Activated B cell treated with CpG ODN at 0.5 μM for 24 hours (primary cell): Measurements from ENCODE around the gene CGGBP1. TPM values are rescaled to one million over a fixed set of nuclear protein-coding genes. Genes with fewer than 3 reads are reported as not detected.
A peak's percentile ranks its signal among the peaks of the same experiment; 100 is the strongest.

Source experiments
- ATAC-seq: fragments of 200-7000 bp; cut with Tn5 transposase; one replicate; pipeline ENCODE4 v1.10.0; 2021; ENCODE audit warnings: low read depth, mild to moderate bottlenecking, moderate library complexity
- CTCF ChIA-PET: fragments of 350-600 bp; sonication (Branson Sonifier 250); formaldehyde crosslinking; loops from one replicate; lab custom pipeline; 2021; ENCODE audit warnings: antibody characterized with exemption; lab: Charles Lee
- POLR2A ChIA-PET: fragments of 350-600 bp; sonication (Branson Sonifier 250); formaldehyde crosslinking; loops from one replicate; lab custom pipeline; 2021; ENCODE audit warnings: antibody characterized with exemption; lab: Charles Lee
- DNase-seq: peaks from one replicate; pipeline ENCODE4 v3.0.0; 2022
- H3K27ac Mint-ChIP-seq: one replicate; pipeline ENCODE4 v1.8.0; 2020; ENCODE audit warnings: mixed read lengths
- H3K27me3 Mint-ChIP-seq: one replicate; pipeline ENCODE4 v1.8.0; 2021; ENCODE audit warnings: mixed read lengths
- H3K36me3 Mint-ChIP-seq: one replicate; pipeline ENCODE4 v1.8.0; 2021; ENCODE audit warnings: low read depth, mixed read lengths
- H3K4me1 Mint-ChIP-seq: one replicate; pipeline ENCODE4 v1.8.0; 2021; ENCODE audit warnings: mixed read lengths
- H3K4me3 Mint-ChIP-seq: one replicate; pipeline ENCODE4 v1.8.0; 2020; ENCODE audit warnings: mild to moderate bottlenecking, mixed read lengths
- H3K9me3 Mint-ChIP-seq: one replicate; pipeline ENCODE4 v1.8.0; 2020; ENCODE audit warnings: mixed read lengths
- CTCF ChIP-seq: fragments of 200-600 bp; IDR thresholded peaks from one replicate; pipeline ENCODE4 v1.8.0; 2022; ENCODE audit warnings: antibody characterized with exemption, mild to moderate bottlenecking
- intact Hi-C: fragments of 100-400 bp; cut with micrococcal nuclease; formaldehyde crosslinking; loops from one replicate; pipeline ENCODE4 v1.15.1; 2024
- total RNA-seq: library from RNA; stranded (reverse); gene quantifications from 2 replicates; pipeline ENCODE4 v1.2.3, GENCODE V29; 2022

CGGBP1 gene
- total RNA-seq, 1 donor from 2014 or later: 90.8 TPM

GRCh38 chr3:88005066-88005465, 53.7 kb downstream of the CGGBP1 start:
- no peak overlapping the region for H3K27ac Mint-ChIP-seq
- DNase-seq (no peak), ATAC-seq (peak; percentile 40)
- TF ChIP-seq CTCF: no peak
- no peaks in the 10 kb centered on the region for H3K36me3 Mint-ChIP-seq
- intact Hi-C loops: loop anchor here (1.0 to 2.0 kb wide), 3 partner anchors 8 to 744 kb away; no protein-coding TSS in a partner anchor
- CTCF ChIA-PET: interaction anchor here (1.1 to 3.1 kb wide), 8 partner anchors 8 to 706 kb away, joined by 3 to 56 read pairs (median 8); no protein-coding TSS in a partner anchor
- H3K4me1 Mint-ChIP-seq: peaks cover 17% of the 10 kb centered on the region
- POLR2A ChIA-PET: no interaction called here
- H3K4me3 Mint-ChIP-seq: no peak overlapping the region
- no peaks in the 10 kb centered on the region for H3K27me3 Mint-ChIP-seq
- no peaks in the 10 kb centered on the region for H3K9me3 Mint-ChIP-seq

GRCh38 chr3:88003115-88003755, 55.6 kb downstream of the CGGBP1 start:
- intact Hi-C loops: loop anchor here (1.0 to 5.0 kb wide), 7 partner anchors 103 to 653 kb away; partner anchors contain the start of gene HTR1F
- CTCF ChIA-PET: interaction anchor here (0.8 to 3.1 kb wide), 7 partner anchors 104 to 705 kb away, joined by 3 to 56 read pairs (median 4); no protein-coding TSS in a partner anchor
- ATAC-seq: no peak

GRCh38 chr3:88002448-88002847, 56.4 kb downstream of the CGGBP1 start:
- POLR2A ChIA-PET: no interaction called here
- Mint-ChIP-seq H3K4me1 (peaks cover 17% of the 10 kb centered on the region), H3K27ac (no peak overlapping the region), H3K4me3 (no peak overlapping the region), H3K36me3 (no peaks in the 10 kb centered on the region), H3K9me3 (no peaks in the 10 kb centered on the region), H3K27me3 (no peaks in the 10 kb centered on the region)
- ATAC-seq (no peak), DNase-seq (no peak)
- CTCF ChIA-PET: interaction anchor here (0.8 to 3.1 kb wide), 6 partner anchors 103 to 704 kb away, joined by 3 to 40 read pairs (median 4); no protein-coding TSS in a partner anchor
- no peak for TF ChIP-seq CTCF
- intact Hi-C loops: loop anchor here (5.0 kb wide), 3 partner anchors 175 to 330 kb away; partner anchors contain the start of gene HTR1F

More at GRCh38 chr3:88003115-88003755, 55.6 kb downstream of the CGGBP1 start:
- peak; percentile 62 for TF ChIP-seq CTCF
- POLR2A ChIA-PET: no interaction called here
- no peaks in the 10 kb centered on the region for H3K36me3 Mint-ChIP-seq
- no peak for DNase-seq
- no peak overlapping the region for H3K4me3 Mint-ChIP-seq
- H3K4me1 Mint-ChIP-seq: peaks cover 10% of the 10 kb centered on the region
- H3K27ac Mint-ChIP-seq: no peak overlapping the region
- no peaks in the 10 kb centered on the region for H3K27me3 Mint-ChIP-seq
- H3K9me3 Mint-ChIP-seq: no peaks in the 10 kb centered on the region

Other genes with a start within 250 kb of the CGGBP1 start
- gene ZNF654, start 250 bp upstream of the CGGBP1 start, total RNA-seq: 11.2 and 13.6 TPM in 2 replicates
- gene C3orf38, start 91.0 kb upstream of the CGGBP1 start, total RNA-seq: 36.5 and 40.3 TPM in 2 replicates